K562 (cell line): ENCODE results near the gene STK11. TPM values are rescaled to one million over a fixed set of nuclear protein-coding genes. Genes with fewer than 3 reads are reported as not detected.

Experiments
- CBFA2T2 ChIP-seq: fragments of 450-650 bp; conservative IDR thresholded peaks from 2 replicates; pipeline ENCODE4 v1.6.1; 2017; ENCODE audit warnings: mild to moderate bottlenecking
- CEBPZ ChIP-seq: fragments of 150-350 bp; IDR thresholded peaks from 2 replicates; pipeline ENCODE4 v1.6.1; 2014; ENCODE audit warnings: low read depth, mild to moderate bottlenecking, low read length, borderline replicate concordance
- ELF4 ChIP-seq: fragments of 450-650 bp; formaldehyde crosslinking; IDR thresholded peaks from 2 replicates; pipeline ENCODE4 v1.4.0; 2022; ENCODE audit warnings: missing genetic modification characterization
- ESRRA ChIP-seq: fragments of 450-650 bp; IDR thresholded peaks from 2 replicates; pipeline ENCODE4 v1.6.1; 2014; ENCODE audit warnings: low read depth, mild to moderate bottlenecking, moderate library complexity, borderline replicate concordance
- FOXA1 ChIP-seq: fragments of 450-650 bp; IDR thresholded peaks from 2 replicates; pipeline ENCODE4 v1.6.1; 2016; ENCODE audit warnings: mild to moderate bottlenecking, borderline replicate concordance
- FOXA3 ChIP-seq, 2 experiments: fragments of 450-650 bp in 1 of 2; sonication (generic) in 1 of 2; formaldehyde crosslinking; IDR thresholded peaks in 1 of 2; conservative IDR thresholded peaks in 1 of 2; 2 replicates each; pipeline versions ENCODE4 v1.4.0 to v1.8.0; 2020 to 2022; ENCODE audit warnings: mild to moderate bottlenecking in 2 of 2, missing genetic modification reagents in 1 of 2
- FUS ChIP-seq: fragments of 200-400 bp; formaldehyde crosslinking; optimal IDR thresholded peaks from 2 replicates; pipeline ENCODE3; 2017; ENCODE audit warnings: low read depth, low read length
- NFIX ChIP-seq: fragments of 250-450 bp; sonication (Bioruptor Pico); IDR thresholded peaks from 2 replicates; pipeline ENCODE4 v1.4.0; 2020; ENCODE audit warnings: low read depth, mild to moderate bottlenecking, moderate library complexity
- POLR3A ChIP-seq: IDR thresholded peaks from 2 replicates; pipeline ENCODE4 v1.6.1; 2011; ENCODE audit warnings: borderline replicate concordance, mild to moderate bottlenecking, moderate library complexity; ENCODE audit not compliant: insufficient read length, insufficient read depth; ENCODE audit errors: extremely low read depth
- PRMT5 ChIP-seq: sonication (generic); formaldehyde crosslinking; IDR thresholded peaks from 2 replicates; pipeline ENCODE4 v1.5.0; 2020; ENCODE audit warnings: missing genetic modification reagents
- PRPF4 ChIP-seq: fragments of 200-400 bp; formaldehyde crosslinking; IDR thresholded peaks from one replicate; pipeline ENCODE4 v1.6.1; 2017; ENCODE audit warnings: low read length, low read depth, mild to moderate bottlenecking; ENCODE audit not compliant: insufficient read depth, poor library complexity, severe bottlenecking
- PTRF ChIP-seq: fragments of 450-650 bp; IDR thresholded peaks from 2 replicates; pipeline ENCODE4 v1.6.1; 2016; ENCODE audit warnings: mild to moderate bottlenecking, missing genetic modification characterization, missing compliant biosample characterization
- RBBP5 ChIP-seq: fragments of 200-600 bp; sonication (generic); IDR thresholded peaks from 2 replicates; pipeline ENCODE4 v1.6.1; 2012; ENCODE audit warnings: borderline replicate concordance, mild to moderate bottlenecking, low read length, control low read depth, inconsistent platforms; ENCODE audit not compliant: insufficient read depth, poor library complexity, severe bottlenecking
- RBM34 ChIP-seq: fragments of 200-400 bp; formaldehyde crosslinking; IDR thresholded peaks from 2 replicates; pipeline ENCODE4 v1.6.1; 2018; ENCODE audit warnings: low read length, borderline replicate concordance; ENCODE audit not compliant: insufficient read depth
- RREB1 ChIP-seq: fragments of 250-450 bp; sonication (Bioruptor Pico); IDR thresholded peaks from 2 replicates; pipeline ENCODE4 v1.4.0; 2020
- TFAM ChIP-seq: fragments of 250-450 bp; sonication (Bioruptor Pico); conservative IDR thresholded peaks from 2 replicates; pipeline ENCODE4 v1.5.0; 2021; ENCODE audit warnings: mild to moderate bottlenecking, moderate library complexity
- U2AF1 ChIP-seq: fragments of 200-400 bp; formaldehyde crosslinking; optimal IDR thresholded peaks from 2 replicates; pipeline ENCODE3; 2017; ENCODE audit warnings: mild to moderate bottlenecking, low read depth, low read length, moderate library complexity
- XRCC3 ChIP-seq: fragments of 450-650 bp; IDR thresholded peaks from 2 replicates; pipeline ENCODE4 v1.6.1; 2017; ENCODE audit warnings: mild to moderate bottlenecking, moderate library complexity
- polyA plus RNA-seq, 8 experiments: library from polyadenylated mRNA; depleted of rRNA in 4 of 8; stranded (reverse) in 5 of 8; unstranded in 3 of 8; fragments of >200 nt; fragmentation: Nextera tagmentation in 2 of 8; fragmentation: Illumina TruSeq in 1 of 8; extraction: Ambion mirVana in 2 of 8; extraction: Trizol in 1 of 8; gene quantifications; 2 replicates each; pipeline versions ENCODE4 v1.2.1 to v1.2.3, GENCODE V29; 2011 to 2014; ENCODE audit warnings: inconsistent platforms in 1 of 8, missing spikeins in 1 of 8
- total RNA-seq, 7 experiments: library from RNA; depleted of rRNA in 6 of 7; stranded (reverse); fragments of >200 nt in 6 of 7; fragmentation: Illumina TruSeq in 2 of 7; extraction: Trizol in 2 of 7; gene quantifications; 2 replicates each; pipeline versions ENCODE4 v1.2.1 to v1.2.3, GENCODE V29; 2011 to 2021; ENCODE audit warnings: low replicate concordance in 1 of 7

STK11 gene
- total and polyA plus RNA-seq, 9 of the 15 experiments (the other 6 are each of a cell fraction or from before 2014, with no cell fraction given) = 0.15 to 96.5 (median 31.7) TPM

- TF ChIP-seq CEBPZ = no peak
- TF ChIP-seq XRCC3 = no peak
- TF ChIP-seq RREB1 (CRISPR knock-in tag) = no peak
- no peak for TF ChIP-seq TFAM (CRISPR knock-in tag)
- TF ChIP-seq ELF4 (CRISPR knock-in tag) = no peak
- TF ChIP-seq PRMT5 (CRISPR knock-in tag) = no peak
- no peak for TF ChIP-seq POLR3A
- no peak for TF ChIP-seq PRPF4
- TF ChIP-seq FUS = no peak
- no peak for TF ChIP-seq RBBP5
- peak; percentile 51 for TF ChIP-seq CBFA2T2
- TF ChIP-seq RBM34 = no peak
- no peak for TF ChIP-seq FOXA1
- TF ChIP-seq PTRF = no peak
- TF ChIP-seq FOXA3 (CRISPR knock-in tag; conservative IDR thresholded peaks at IDR 0.05 in 1 of 2, IDR thresholded peaks at IDR 0.05 in 1 of 2) = peak in 1 of 2 experiments; percentile 52; a peak in 1 of 4 replicates
- TF ChIP-seq U2AF1 = peak; percentile 37
- no peak for TF ChIP-seq NFIX (CRISPR knock-in tag)
- no peak; the same call in 1 of the 2 replicates for TF ChIP-seq ESRRA
Observed at GRCh38 chr19:1266129-1266915, 60.7 kb downstream of the STK11 start (continued).
